Thyroid gland (tissue), 4 donors: ENCODE results near the gene CASP2. TPM values are rescaled to one million over a fixed set of nuclear protein-coding genes. Genes with fewer than 3 reads are reported as not detected.
"Not testable (repeated sequence)": the region's sequence is repeated elsewhere in the genome, so short reads cannot be mapped to it uniquely, and the experiment has no call there.

Experiments used
- DNase-seq, 2 donors: peaks; one replicate each; pipeline ENCODE4 v3.0.0-alpha.2; 2019
- H3K27ac ChIP-seq, 3 donors: fragments of 200-600 bp; sonication (generic); 1 replicate in 2 of 3; 2 replicates in 1 of 3; pipeline ENCODE4 v1.5.1; 2016 to 2019; ENCODE audit warnings: mild to moderate bottlenecking in 1 of 3, moderate library complexity in 1 of 3
- H3K27me3 ChIP-seq: fragments of 200-600 bp; sonication (generic); one replicate; pipeline ENCODE4 v1.5.1; 2019
- H3K36me3 ChIP-seq, 2 donors: fragments of 200-600 bp; sonication (generic); one replicate each; pipeline ENCODE4 v1.5.1; 2016 to 2019
- H3K4me1 ChIP-seq, 2 donors: fragments of 200-600 bp; sonication (generic); one replicate each; pipeline ENCODE4 v1.5.1; 2017 to 2019
- H3K4me3 ChIP-seq, 3 donors: fragments of 200-600 bp; sonication (generic); replicated peaks in 1 of 3; 1 replicate in 2 of 3; 2 replicates in 1 of 3; pipeline ENCODE4 v1.5.1; 2016; ENCODE audit warnings: mild to moderate bottlenecking in 1 of 3
- H3K9me3 ChIP-seq: fragments of 200-600 bp; sonication (generic); one replicate; pipeline ENCODE4 v1.5.1; 2017
- CTCF ChIP-seq, 6 experiments: fragments of 200-600 bp in 3 of 6; fragments of 450-650 bp in 3 of 6; sonication (generic) in 3 of 6; IDR thresholded peaks; one replicate each; pipeline ENCODE4 v1.5.1; 2016 to 2019; ENCODE audit warnings: antibody characterized with exemption in 6 of 6, mild to moderate bottlenecking in 2 of 6, inconsistent platforms in 1 of 6, moderate library complexity in 1 of 6
- POLR2A ChIP-seq, 2 donors: fragments of 450-650 bp; IDR thresholded peaks; one replicate each; pipeline ENCODE4 v1.6.1; 2017; ENCODE audit warnings: antibody characterized with exemption in 2 of 2, mild to moderate bottlenecking in 2 of 2, moderate library complexity in 1 of 2
- WGBS, 2 donors: methylation state at CpG; one replicate each; pipeline ENCODE4 v1.1.5; 2017; 5-methylcytosine and 5-hydroxymethylcytosine counted together
- intact Hi-C: fragments of 100-400 bp; cut with DNase I; formaldehyde crosslinking; loops from one replicate; pipeline ENCODE4 v1.15.1; 2023
- total RNA-seq, 4 donors: library from RNA; depleted of rRNA; stranded (reverse); fragments of >200 nt; gene quantifications; one replicate each; pipeline ENCODE4 v1.2.3, GENCODE V29; 2016

The CASP2 gene
- total RNA-seq, 4 donors from 2014 or later, result 13.0 to 21.7 (median 17.5) TPM

- DNase-seq, result no peak
- 98% methylated on average over 11 of the region's 11 CpGs for WGBS, 2 donors
- Histone ChIP-seq H3K27ac (peak overlapping the region; percentile 49 to 87 (median 72)), H3K27me3 (no peaks in the 10 kb centered on the region), H3K4me1 (peaks cover 9 to 44% of the 10 kb centered on the region in 2 donors), H3K9me3 (no peaks in the 10 kb centered on the region), H3K4me3 (no peak overlapping the region), H3K36me3 (no peaks in the 10 kb centered on the region)
- intact Hi-C loops, result loop anchor here (10.0 kb wide), 2 partner anchors 99 to 129 kb away; partner anchors contain the start of gene ZYX
- TF ChIP-seq POLR2A (IDR thresholded peaks at IDR 0.05) (no peak), CTCF (IDR thresholded peaks at IDR 0.05) (no peak)
Measured at GRCh38 chr7:143285806-143286521, 2.2 kb upstream of the CASP2 start.

- intact Hi-C loops, result loop anchor here (10.0 kb wide), 2 partner anchors 98 to 128 kb away; partner anchors contain the start of gene ZYX
- TF ChIP-seq POLR2A (IDR thresholded peaks at IDR 0.05) (no peak), CTCF (IDR thresholded peaks at IDR 0.05) (no peak)
- H3K27ac ChIP-seq, result peak overlapping the region in 1 of 3 donors; percentile 87
- no peak for DNase-seq
- 96% methylated on average over 4 to 6 of the region's 6 CpGs for WGBS, 2 donors
- no peaks in the 10 kb centered on the region for H3K9me3 ChIP-seq
- no peak overlapping the region for H3K4me3 ChIP-seq
- H3K36me3 ChIP-seq, result no peaks in the 10 kb centered on the region
- no peaks in the 10 kb centered on the region for H3K27me3 ChIP-seq
- peaks cover 9 to 44% of the 10 kb centered on the region in 2 donors for H3K4me1 ChIP-seq
Measured at GRCh38 chr7:143286522-143286890, 1.6 kb upstream of the CASP2 start.

GRCh38 chr7:143287339-143287934 is 714 bp upstream of the CASP2 start:
- no peak for DNase-seq
- peaks cover 9 to 44% of the 10 kb centered on the region in 2 donors for H3K4me1 ChIP-seq
- H3K4me3 ChIP-seq, result peak overlapping the region in 2 of 3 donors; percentile 8 to 18
- TF ChIP-seq POLR2A (IDR thresholded peaks at IDR 0.05) (no peak), CTCF (IDR thresholded peaks at IDR 0.05) (no peak)
- intact Hi-C loops, result loop anchor here (10.0 kb wide), 2 partner anchors 97 to 127 kb away; partner anchors contain the start of gene ZYX
- H3K27ac ChIP-seq, result peak overlapping the region; percentile 10 to 64 (median 42)
- peaks cover 5 to 6% of the 10 kb centered on the region in 2 donors for H3K36me3 ChIP-seq
- no peaks in the 10 kb centered on the region for H3K27me3 ChIP-seq
- 71 to 72% methylated on average over 15 of the region's 17 CpGs for WGBS, 2 donors
- H3K9me3 ChIP-seq, result no peaks in the 10 kb centered on the region

GRCh38 chr7:143288836-143289235 is 685 bp downstream of the CASP2 start:
- H3K4me3 ChIP-seq, result peak overlapping the region; percentile 20 to 85 (median 66)
- intact Hi-C loops, result loop anchor here (10.0 kb wide), 2 partner anchors 96 to 126 kb away; partner anchors contain the start of gene ZYX
- DNase-seq, result no peak
- WGBS, 2 donors, result 2% methylated on average over 11 of the region's 11 CpGs
- no peaks in the 10 kb centered on the region for H3K9me3 ChIP-seq
- peaks cover 14 to 20% of the 10 kb centered on the region in 2 donors for H3K36me3 ChIP-seq
- H3K4me1 ChIP-seq, result peaks cover 9 to 39% of the 10 kb centered on the region in 2 donors
- no peak for TF ChIP-seq CTCF (IDR thresholded peaks at IDR 0.05)
- no peak for TF ChIP-seq POLR2A (IDR thresholded peaks at IDR 0.05)
- H3K27me3 ChIP-seq, result no peaks in the 10 kb centered on the region
- H3K27ac ChIP-seq, result peak overlapping the region in 2 of 3 donors; percentile 82 to 83

DNA sequence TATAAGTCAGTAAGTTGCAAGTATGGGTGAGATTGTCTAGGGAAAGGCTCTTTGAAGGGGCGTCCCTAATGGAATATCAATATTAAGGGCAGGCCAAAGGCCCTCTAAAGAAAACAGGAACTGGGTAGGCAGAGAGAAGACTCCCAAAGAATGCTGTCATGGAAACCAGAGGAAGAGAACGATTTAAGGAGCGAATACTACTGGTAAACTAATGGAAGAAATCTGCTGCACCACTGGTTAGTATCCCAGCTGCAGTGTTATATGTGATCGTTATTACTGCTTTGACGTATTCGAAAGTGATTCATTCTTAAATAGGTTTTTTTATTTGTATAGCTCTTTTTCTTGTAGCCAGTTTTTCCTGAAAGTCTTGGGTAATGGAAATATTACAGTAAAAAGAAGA is 1.3 kb downstream of the CASP2 start:
- intact Hi-C loops, result loop anchor here (10.0 kb wide), 2 partner anchors 95 to 125 kb away; partner anchors contain the start of gene ZYX
- Histone ChIP-seq H3K9me3 (no peaks in the 10 kb centered on the region), H3K27me3 (no peaks in the 10 kb centered on the region), H3K4me1 (peaks cover 9 to 33% of the 10 kb centered on the region in 2 donors), H3K27ac (no peak overlapping the region), H3K36me3 (peaks cover 20 to 23% of the 10 kb centered on the region in 2 donors), H3K4me3 (peak overlapping the region in 1 of 3 donors; percentile 66)
- 43% methylated on average over 6 of the region's 6 CpGs for WGBS, 2 donors
- no peak for TF ChIP-seq POLR2A (IDR thresholded peaks at IDR 0.05)
- TF ChIP-seq CTCF (IDR thresholded peaks at IDR 0.05), result no peak
- no peak for DNase-seq

- H3K9me3 ChIP-seq, DNase-seq, H3K27ac ChIP-seq, H3K27me3 ChIP-seq, H3K4me3 ChIP-seq: not testable (repeated sequence)
- Histone ChIP-seq H3K4me1 (peaks cover 9 to 28% of the 10 kb centered on the region in 2 donors), H3K36me3 (peaks cover 24 to 27% of the 10 kb centered on the region in 2 donors)
- intact Hi-C loops, result loop anchor here (5.0 to 10.0 kb wide), 3 partner anchors 48 to 125 kb away; partner anchors contain the start of gene ZYX
- 70 to 83% methylated on average over 4 of the region's 4 CpGs for WGBS, 2 donors
Measured at GRCh38 chr7:143289888-143290287, 1.7 kb downstream of the CASP2 start.
